ENCODE results near the gene ULBP1. TPM values are rescaled to one million over a fixed set of nuclear protein-coding genes. Genes with fewer than 3 reads are reported as not detected.
"Not testable (repeated sequence)": the region's sequence is repeated elsewhere in the genome, so short reads cannot be mapped to it uniquely, and the experiment has no call there.

The ULBP1 gene
- total RNA-seq, 4 donors from 2014 or later = not detected

DNA sequence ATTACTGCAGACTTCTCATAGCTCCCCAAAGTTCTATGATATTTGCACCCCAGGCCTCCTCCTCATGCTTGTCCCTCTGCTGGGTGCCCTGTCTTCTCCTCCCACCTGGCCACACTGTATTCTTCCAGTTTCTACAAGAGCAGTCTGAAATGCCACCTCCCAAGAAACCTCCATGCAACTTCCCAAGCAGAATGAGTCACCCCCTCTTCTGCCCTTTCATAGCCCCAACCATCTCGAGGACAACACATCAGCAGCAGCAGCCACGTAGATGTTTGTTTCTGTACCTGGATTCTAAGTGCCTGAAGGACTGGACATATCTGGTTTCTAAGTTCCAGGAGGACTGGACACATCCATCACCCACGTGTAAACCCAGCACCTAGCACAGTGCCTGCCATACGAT lies 28.5 kb upstream of the ULBP1 start:
- intact Hi-C loops (cut with DNase I; ENCODE audit: low total_unique reads) = loop anchor here (10.0 kb wide), 1 partner anchor 80 kb away; no protein-coding TSS in a partner anchor
- H3K9me3 ChIP-seq = no peaks in the 10 kb centered on the region
- TF ChIP-seq POLR2A (IDR thresholded peaks at IDR 0.05) = no peak
- TF ChIP-seq, protein P1, sequence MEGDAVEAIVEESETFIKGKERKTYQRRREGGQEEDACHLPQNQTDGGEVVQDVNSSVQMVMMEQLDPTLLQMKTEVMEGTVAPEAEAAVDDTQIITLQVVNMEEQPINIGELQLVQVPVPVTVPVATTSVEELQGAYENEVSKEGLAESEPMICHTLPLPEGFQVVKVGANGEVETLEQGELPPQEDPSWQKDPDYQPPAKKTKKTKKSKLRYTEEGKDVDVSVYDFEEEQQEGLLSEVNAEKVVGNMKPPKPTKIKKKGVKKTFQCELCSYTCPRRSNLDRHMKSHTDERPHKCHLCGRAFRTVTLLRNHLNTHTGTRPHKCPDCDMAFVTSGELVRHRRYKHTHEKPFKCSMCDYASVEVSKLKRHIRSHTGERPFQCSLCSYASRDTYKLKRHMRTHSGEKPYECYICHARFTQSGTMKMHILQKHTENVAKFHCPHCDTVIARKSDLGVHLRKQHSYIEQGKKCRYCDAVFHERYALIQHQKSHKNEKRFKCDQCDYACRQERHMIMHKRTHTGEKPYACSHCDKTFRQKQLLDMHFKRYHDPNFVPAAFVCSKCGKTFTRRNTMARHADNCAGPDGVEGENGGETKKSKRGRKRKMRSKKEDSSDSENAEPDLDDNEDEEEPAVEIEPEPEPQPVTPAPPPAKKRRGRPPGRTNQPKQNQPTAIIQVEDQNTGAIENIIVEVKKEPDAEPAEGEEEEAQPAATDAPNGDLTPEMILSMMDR (IDR thresholded peaks at IDR 0.05) = no peak
- DNase-seq = no peak
- H3K27ac ChIP-seq = no peak overlapping the region
- no peaks in the 10 kb centered on the region for H3K36me3 ChIP-seq
- peaks cover 0 to 11% of the 10 kb centered on the region in 2 donors for H3K4me1 ChIP-seq
- peaks cover 14 to 55% of the 10 kb centered on the region in 2 donors for H3K27me3 ChIP-seq
- H3K4me3 ChIP-seq = no peak overlapping the region

DNA sequence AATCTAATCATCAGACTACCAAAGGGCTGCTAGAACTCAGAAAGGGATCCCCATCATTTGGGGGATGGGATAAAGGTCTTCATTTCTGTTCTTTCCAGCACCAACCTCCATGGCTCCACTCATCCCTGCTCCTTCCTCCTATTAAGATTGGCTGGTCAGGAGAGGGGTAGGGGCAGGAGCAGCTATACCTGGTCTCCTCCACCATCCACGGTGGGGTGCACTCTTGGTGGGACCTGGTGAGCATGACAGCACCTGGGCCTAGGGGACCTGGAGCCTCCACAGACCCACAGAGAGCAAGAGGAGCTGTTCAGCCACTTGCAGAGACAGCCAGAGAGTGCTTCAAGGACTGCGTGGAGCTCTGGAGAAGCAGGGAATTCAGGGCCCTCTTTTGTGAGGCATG lies 28.1 kb upstream of the ULBP1 start:
- DNase-seq = no peak
- Histone ChIP-seq H3K4me1 (peaks cover 0 to 11% of the 10 kb centered on the region in 2 donors), H3K36me3 (no peaks in the 10 kb centered on the region), H3K4me3 (no peak overlapping the region), H3K9me3 (no peaks in the 10 kb centered on the region), H3K27ac (no peak overlapping the region), H3K27me3 (peaks cover 19 to 55% of the 10 kb centered on the region in 2 donors)
- TF ChIP-seq, protein P1 (IDR thresholded peaks at IDR 0.05) = no peak
- no peak for TF ChIP-seq POLR2A (IDR thresholded peaks at IDR 0.05)
- intact Hi-C loops (cut with DNase I; ENCODE audit: low total_unique reads) = loop anchor here (10.0 kb wide), 1 partner anchor 79 kb away; no protein-coding TSS in a partner anchor

DNA sequence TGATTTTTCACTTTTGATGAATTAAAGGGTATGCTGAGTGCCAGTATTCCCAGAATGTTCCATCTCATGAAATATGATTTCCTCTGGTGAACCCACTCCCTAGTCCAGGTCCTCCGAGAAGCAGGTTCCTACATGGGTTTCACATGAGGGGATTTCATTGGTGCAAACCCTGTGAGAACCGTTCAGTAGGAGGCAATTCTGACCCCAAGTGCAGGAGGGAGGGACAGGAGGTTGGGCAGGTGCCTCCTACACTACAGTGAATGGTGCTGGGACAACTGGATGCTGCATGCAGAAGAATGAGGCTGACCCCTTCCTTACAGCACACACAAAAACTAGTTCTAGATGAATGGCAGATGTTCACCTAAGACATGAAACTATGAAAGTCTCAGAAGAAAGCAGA lies 27.0 kb upstream of the ULBP1 start:
- DNase-seq = no peak
- TF ChIP-seq POLR2A (IDR thresholded peaks at IDR 0.05) = no peak
- TF ChIP-seq, protein P1 (IDR thresholded peaks at IDR 0.05) = no peak
- H3K4me3 ChIP-seq = no peak overlapping the region
- peaks cover 0 to 11% of the 10 kb centered on the region in 2 donors for H3K4me1 ChIP-seq
- peaks cover 25 to 64% of the 10 kb centered on the region in 2 donors for H3K27me3 ChIP-seq
- no peaks in the 10 kb centered on the region for H3K36me3 ChIP-seq
- intact Hi-C loops (cut with DNase I; ENCODE audit: low total_unique reads) = loop anchor here (10.0 kb wide), 1 partner anchor 78 kb away; no protein-coding TSS in a partner anchor
- no peak overlapping the region for H3K27ac ChIP-seq
- H3K9me3 ChIP-seq = no peaks in the 10 kb centered on the region

DNA sequence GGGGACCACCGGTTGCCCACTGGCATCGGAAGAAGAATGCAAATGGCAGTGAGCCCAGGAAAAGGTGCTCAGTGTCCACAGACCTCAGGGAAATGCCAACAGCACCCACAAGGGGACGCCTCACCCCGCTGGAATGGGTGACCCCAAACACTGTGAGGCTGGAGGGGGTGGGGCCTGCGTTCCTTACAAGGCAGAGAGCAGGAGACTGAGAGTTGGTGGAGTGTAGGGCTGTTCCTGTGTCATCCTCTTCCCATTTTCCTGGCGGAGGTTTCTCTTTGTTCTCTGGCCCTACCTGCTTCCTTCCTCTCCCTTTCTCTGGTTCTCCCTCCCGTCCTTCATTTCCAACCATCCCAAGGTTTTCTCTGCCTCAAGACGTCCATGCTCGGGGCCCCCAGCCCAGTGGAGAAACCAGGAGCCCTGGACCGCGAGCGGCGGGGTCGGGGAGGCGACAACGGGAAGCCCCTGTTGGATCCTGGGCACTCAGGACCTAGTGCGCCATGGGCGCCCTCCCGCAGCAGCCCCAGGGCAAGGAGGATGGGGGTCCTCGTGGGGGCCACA lies 25.7 kb upstream of the ULBP1 start:
- not testable (repeated sequence) for H3K27ac ChIP-seq, DNase-seq, H3K36me3 ChIP-seq, H3K9me3 ChIP-seq
- H3K4me3 ChIP-seq = peak overlapping the region in 1 of 2 donors; percentile 30
- H3K4me1 ChIP-seq = peaks cover 0 to 11% of the 10 kb centered on the region in 2 donors
- H3K27me3 ChIP-seq = peaks cover 25 to 69% of the 10 kb centered on the region in 2 donors
- intact Hi-C loops (cut with DNase I; ENCODE audit: low total_unique reads) = loop anchor here (10.0 kb wide), 1 partner anchor 77 kb away; no protein-coding TSS in a partner anchor

DNA sequence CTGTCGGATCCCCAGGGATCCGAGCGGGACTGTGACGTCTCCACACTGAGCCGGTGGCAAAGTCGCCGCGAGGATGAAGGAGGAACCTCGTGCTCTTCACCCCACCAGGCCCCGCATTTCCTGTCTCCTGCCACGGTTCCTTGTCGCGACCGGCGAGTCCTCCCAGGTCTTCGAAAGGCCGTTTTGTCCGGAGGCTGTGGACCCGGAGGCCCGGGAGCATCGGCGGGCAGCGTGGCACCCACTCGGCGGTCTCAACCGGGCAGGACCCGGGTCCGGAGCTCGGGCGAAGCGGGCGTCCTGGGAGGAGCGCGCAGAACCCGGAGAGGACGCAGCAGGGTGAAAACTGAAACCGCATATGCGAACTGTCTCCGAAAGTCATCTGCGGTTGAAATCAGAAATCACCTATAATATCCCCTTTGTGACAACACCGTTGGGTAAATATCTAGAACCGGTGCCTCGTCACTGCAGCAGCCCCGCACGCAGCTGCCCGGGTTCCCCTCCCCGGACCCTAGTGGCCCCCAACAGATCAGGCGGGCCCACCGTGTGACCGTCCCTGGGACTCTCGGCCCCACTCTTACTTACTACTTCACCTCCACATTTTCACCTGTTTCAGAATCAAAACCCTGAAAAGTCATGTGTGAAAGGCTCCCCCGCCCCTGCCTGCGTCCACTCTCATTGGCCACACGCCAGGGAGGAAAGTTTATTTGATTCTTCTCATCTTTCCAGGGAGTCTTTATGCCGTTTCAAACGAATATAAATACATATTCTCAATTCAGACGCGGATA lies 25.0 kb upstream of the ULBP1 start:
- no peak overlapping the region for H3K27ac ChIP-seq
- peaks cover 25 to 65% of the 10 kb centered on the region in 2 donors for H3K27me3 ChIP-seq
- H3K4me3 ChIP-seq = peak overlapping the region; percentile 4 to 30
- no peak for DNase-seq
- H3K36me3 ChIP-seq = no peaks in the 10 kb centered on the region
- H3K9me3 ChIP-seq = no peaks in the 10 kb centered on the region
- H3K4me1 ChIP-seq = peaks cover 0 to 11% of the 10 kb centered on the region in 2 donors
- TF ChIP-seq, protein P1 (IDR thresholded peaks at IDR 0.05) = no peak
- TF ChIP-seq POLR2A (IDR thresholded peaks at IDR 0.05) = no peak
- intact Hi-C loops (cut with DNase I; ENCODE audit: low total_unique reads) = loop anchor here (10.0 kb wide), 1 partner anchor 76 kb away; no protein-coding TSS in a partner anchor
